ENCODE data around the gene ECEL1.

ECEL1 gene

GRCh38 chr2:232437195-232437571, 50.5 kb downstream of the ECEL1 start:
- no peak for TF ChIP-seq EZH2phosphoT487 (conservative IDR thresholded peaks at IDR 0.05; ENCODE audit: low read length)
- TF ChIP-seq CTCF (IDR thresholded peaks at IDR 0.05; ENCODE audit: insufficient read depth, low read length, poor library complexity, severe bottlenecking) = no peak
- Histone ChIP-seq H3K36me3 (ENCODE audit: low read length) (no peaks in the 10 kb centered on the region), H3K27ac (ENCODE audit: low read depth, low read length) (no peak overlapping the region), H4K20me1 (ENCODE audit: low read depth, low read length) (no peaks in the 10 kb centered on the region), H3K9ac (ENCODE audit: low read length) (no peak overlapping the region), H3K9me2 (replicated peaks; ENCODE audit: insufficient read depth, low read length) (no peaks in the 10 kb centered on the region), H3F3A (ENCODE audit: insufficient read depth) (no peaks in the 10 kb centered on the region), H2AFZ (ENCODE audit: low read depth, low read length, severe bottlenecking) (no peak overlapping the region), H3K4me3 (ENCODE audit: insufficient read depth, low read length, poor library complexity, severe bottlenecking) (no peak overlapping the region), H3K9me3 (ENCODE audit: insufficient read depth, low read length) (no peaks in the 10 kb centered on the region), H3K79me2 (ENCODE audit: insufficient read depth, low read length) (no peaks in the 10 kb centered on the region), H3K27me3 (ENCODE audit: low read length) (no peaks in the 10 kb centered on the region), H3K4me2 (ENCODE audit: low read depth, low read length, poor library complexity, severe bottlenecking) (no peak overlapping the region)

- Histone ChIP-seq H3K4me2 (ENCODE audit: low read depth, low read length, poor library complexity, severe bottlenecking) (no peak overlapping the region), H4K20me1 (ENCODE audit: low read depth, low read length) (no peaks in the 10 kb centered on the region), H3K27me3 (ENCODE audit: low read length) (no peaks in the 10 kb centered on the region), H3K4me3 (ENCODE audit: insufficient read depth, low read length, poor library complexity, severe bottlenecking) (no peak overlapping the region), H3K36me3 (ENCODE audit: low read length) (no peaks in the 10 kb centered on the region), H3K27ac (ENCODE audit: low read depth, low read length) (no peak overlapping the region), H3K79me2 (ENCODE audit: insufficient read depth, low read length) (no peaks in the 10 kb centered on the region), H3K9me3 (ENCODE audit: insufficient read depth, low read length) (no peaks in the 10 kb centered on the region), H2AFZ (ENCODE audit: low read depth, low read length, severe bottlenecking) (no peak overlapping the region), H3K9me2 (replicated peaks; ENCODE audit: insufficient read depth, low read length) (no peaks in the 10 kb centered on the region), H3K9ac (ENCODE audit: low read length) (no peak overlapping the region), H3F3A (ENCODE audit: insufficient read depth) (no peaks in the 10 kb centered on the region)
- no peak for TF ChIP-seq CTCF (IDR thresholded peaks at IDR 0.05; ENCODE audit: insufficient read depth, low read length, poor library complexity, severe bottlenecking)
- no peak for TF ChIP-seq EZH2phosphoT487 (conservative IDR thresholded peaks at IDR 0.05; ENCODE audit: low read length)
These were observed 51.0 kb downstream of the ECEL1 start for GRCh38 chr2:232436381-232437194.

- no peaks in the 10 kb centered on the region for H3K79me2 ChIP-seq (ENCODE audit: insufficient read depth, low read length)
- H3K9me3 ChIP-seq (ENCODE audit: insufficient read depth, low read length) = no peaks in the 10 kb centered on the region
- H3K4me2 ChIP-seq (ENCODE audit: low read depth, low read length, poor library complexity, severe bottlenecking) = no peak overlapping the region
- H3K4me3 ChIP-seq (ENCODE audit: insufficient read depth, low read length, poor library complexity, severe bottlenecking) = no peak overlapping the region
- H3F3A ChIP-seq (ENCODE audit: insufficient read depth) = no peaks in the 10 kb centered on the region
- no peaks in the 10 kb centered on the region for H3K36me3 ChIP-seq (ENCODE audit: low read length)
- H2AFZ ChIP-seq (ENCODE audit: low read depth, low read length, severe bottlenecking) = no peak overlapping the region
- no peak for TF ChIP-seq EZH2phosphoT487 (conservative IDR thresholded peaks at IDR 0.05; ENCODE audit: low read length)
- H3K9me2 ChIP-seq (replicated peaks; ENCODE audit: insufficient read depth, low read length) = no peaks in the 10 kb centered on the region
- no peak overlapping the region for H3K27ac ChIP-seq (ENCODE audit: low read depth, low read length)
- no peaks in the 10 kb centered on the region for H4K20me1 ChIP-seq (ENCODE audit: low read depth, low read length)
- no peak overlapping the region for H3K9ac ChIP-seq (ENCODE audit: low read length)
- no peaks in the 10 kb centered on the region for H3K27me3 ChIP-seq (ENCODE audit: low read length)
These were observed 51.8 kb downstream of the ECEL1 start for GRCh38 chr2:232435805-232436204.

GRCh38 chr2:232435375-232435648, 52.3 kb downstream of the ECEL1 start:
- Histone ChIP-seq H2AFZ (ENCODE audit: low read depth, low read length, severe bottlenecking) (no peak overlapping the region), H4K20me1 (ENCODE audit: low read depth, low read length) (no peaks in the 10 kb centered on the region), H3K27ac (ENCODE audit: low read depth, low read length) (no peak overlapping the region), H3K9me2 (replicated peaks; ENCODE audit: insufficient read depth, low read length) (no peaks in the 10 kb centered on the region), H3K79me2 (ENCODE audit: insufficient read depth, low read length) (no peaks in the 10 kb centered on the region), H3F3A (ENCODE audit: insufficient read depth) (no peaks in the 10 kb centered on the region), H3K4me2 (ENCODE audit: low read depth, low read length, poor library complexity, severe bottlenecking) (no peak overlapping the region), H3K9me3 (ENCODE audit: insufficient read depth, low read length) (no peaks in the 10 kb centered on the region), H3K36me3 (ENCODE audit: low read length) (no peaks in the 10 kb centered on the region), H3K9ac (ENCODE audit: low read length) (no peak overlapping the region), H3K4me3 (ENCODE audit: insufficient read depth, low read length, poor library complexity, severe bottlenecking) (no peak overlapping the region), H3K27me3 (ENCODE audit: low read length) (no peaks in the 10 kb centered on the region)
- TF ChIP-seq CTCF (IDR thresholded peaks at IDR 0.05; ENCODE audit: insufficient read depth, low read length, poor library complexity, severe bottlenecking) (no peak), EZH2phosphoT487 (conservative IDR thresholded peaks at IDR 0.05; ENCODE audit: low read length) (no peak)
